ENCODE results near the gene PNKP.
A peak's percentile ranks its signal among the peaks of the same experiment; 100 is the strongest.

Gene PNKP

DNA sequence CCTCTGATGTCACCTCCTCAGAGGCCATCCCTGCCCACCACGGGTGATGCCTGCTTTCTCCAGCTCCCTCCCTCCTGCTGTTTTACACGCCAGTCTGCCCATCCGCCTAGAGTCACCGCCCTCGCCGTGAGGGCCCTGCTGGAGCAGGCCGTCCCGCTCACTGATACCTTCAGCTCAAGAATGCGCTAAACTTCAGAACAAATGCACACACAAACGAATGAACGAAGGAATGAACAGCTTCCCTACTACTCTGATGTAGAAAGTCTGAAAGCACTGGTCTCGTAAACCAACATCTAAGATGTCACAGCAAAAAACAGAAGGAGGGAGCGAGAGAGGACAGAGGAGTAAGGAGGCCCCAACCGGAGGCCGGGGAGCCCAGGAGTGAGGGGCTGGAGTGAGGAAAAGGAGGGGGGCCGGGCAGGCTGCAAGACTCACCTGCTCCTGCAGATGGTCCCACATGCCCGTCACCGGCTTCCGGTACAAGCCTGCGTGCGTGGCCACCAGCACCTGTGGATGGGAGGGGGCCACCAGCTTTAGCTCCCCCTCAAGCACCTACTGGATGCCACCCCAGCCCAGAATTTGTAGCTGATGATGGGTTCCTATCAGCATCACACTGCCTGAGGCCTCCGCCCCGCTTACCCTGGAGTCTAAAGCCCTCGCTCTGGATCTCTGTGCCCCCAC lies 4.0 kb downstream of the PNKP start (continued):
- TF ChIP-seq ZNF146 (tag by site-specific recombination; IDR thresholded peaks at IDR 0.05) (no peak), OSR2 (tag by site-specific recombination; IDR thresholded peaks at IDR 0.05) (no peak), ZEB2 (tag by site-specific recombination; IDR thresholded peaks at IDR 0.05) (no peak), ZNF248 (tag by site-specific recombination; IDR thresholded peaks at IDR 0.05) (no peak), ZNF133 (tag by site-specific recombination; IDR thresholded peaks at IDR 0.05) (no peak), ZNF521 (tag by site-specific recombination; IDR thresholded peaks at IDR 0.05) (no peak), ZNF658 (tag by site-specific recombination; IDR thresholded peaks at IDR 0.05) (no peak), ZNF76 (tag by site-specific recombination; IDR thresholded peaks at IDR 0.05; ENCODE audit: borderline replicate concordance, low read depth) (no peak), ZNF404 (tag by site-specific recombination; IDR thresholded peaks at IDR 0.05) (no peak), ZNF560 (tag by site-specific recombination; IDR thresholded peaks at IDR 0.05; ENCODE audit: borderline replicate concordance) (no peak), ZNF132 (tag by site-specific recombination; IDR thresholded peaks at IDR 0.05; ENCODE audit: borderline replicate concordance) (no peak), ZIC2 (tag by site-specific recombination; IDR thresholded peaks at IDR 0.05) (peak; percentile 76), ZBTB7A (tag by site-specific recombination; IDR thresholded peaks at IDR 0.05; ENCODE audit: low read depth) (no peak), ZNF530 (tag by site-specific recombination; IDR thresholded peaks at IDR 0.05; ENCODE audit: low read depth) (no peak), ZFP69B (tag by site-specific recombination; IDR thresholded peaks at IDR 0.05) (no peak), ZNF433 (tag by site-specific recombination; IDR thresholded peaks at IDR 0.05; ENCODE audit: low read depth) (no peak), ZNF623 (tag by site-specific recombination; IDR thresholded peaks at IDR 0.05) (no peak), TRIM28 (IDR thresholded peaks at IDR 0.05; ENCODE audit: borderline replicate concordance, low read length) (no peak), KLF10 (tag by site-specific recombination; IDR thresholded peaks at IDR 0.05) (no peak), ZNF777 (tag by site-specific recombination; IDR thresholded peaks at IDR 0.05; ENCODE audit: borderline replicate concordance) (no peak), ZNF157 (tag by site-specific recombination; IDR thresholded peaks at IDR 0.05) (no peak), ZNF292 (tag by site-specific recombination; IDR thresholded peaks at IDR 0.05; ENCODE audit: borderline replicate concordance, low read depth) (no peak), REPIN1 (tag by site-specific recombination; IDR thresholded peaks at IDR 0.05; ENCODE audit: low read depth) (no peak), ZFP3 (tag by site-specific recombination; IDR thresholded peaks at IDR 0.05; ENCODE audit: low read depth) (no peak)
- TF ChIP-seq, protein P1, sequence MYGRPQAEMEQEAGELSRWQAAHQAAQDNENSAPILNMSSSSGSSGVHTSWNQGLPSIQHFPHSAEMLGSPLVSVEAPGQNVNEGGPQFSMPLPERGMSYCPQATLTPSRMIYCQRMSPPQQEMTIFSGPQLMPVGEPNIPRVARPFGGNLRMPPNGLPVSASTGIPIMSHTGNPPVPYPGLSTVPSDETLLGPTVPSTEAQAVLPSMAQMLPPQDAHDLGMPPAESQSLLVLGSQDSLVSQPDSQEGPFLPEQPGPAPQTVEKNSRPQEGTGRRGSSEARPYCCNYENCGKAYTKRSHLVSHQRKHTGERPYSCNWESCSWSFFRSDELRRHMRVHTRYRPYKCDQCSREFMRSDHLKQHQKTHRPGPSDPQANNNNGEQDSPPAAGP (tag by site-specific recombination; IDR thresholded peaks at IDR 0.05) = 0 out of 2 replicates have a peak, but pooled peaks have one; percentile 24
- TF ChIP-seq, protein P2, sequence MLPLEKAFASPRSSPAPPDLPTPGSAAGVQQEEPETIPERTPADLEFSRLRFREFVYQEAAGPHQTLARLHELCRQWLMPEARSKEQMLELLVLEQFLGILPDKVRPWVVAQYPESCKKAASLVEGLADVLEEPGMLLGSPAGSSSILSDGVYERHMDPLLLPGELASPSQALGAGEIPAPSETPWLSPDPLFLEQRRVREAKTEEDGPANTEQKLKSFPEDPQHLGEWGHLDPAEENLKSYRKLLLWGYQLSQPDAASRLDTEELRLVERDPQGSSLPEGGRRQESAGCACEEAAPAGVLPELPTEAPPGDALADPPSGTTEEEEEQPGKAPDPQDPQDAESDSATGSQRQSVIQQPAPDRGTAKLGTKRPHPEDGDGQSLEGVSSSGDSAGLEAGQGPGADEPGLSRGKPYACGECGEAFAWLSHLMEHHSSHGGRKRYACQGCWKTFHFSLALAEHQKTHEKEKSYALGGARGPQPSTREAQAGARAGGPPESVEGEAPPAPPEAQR (tag by site-specific recombination; IDR thresholded peaks at IDR 0.05) = no peak
- TF ChIP-seq, protein P3, sequence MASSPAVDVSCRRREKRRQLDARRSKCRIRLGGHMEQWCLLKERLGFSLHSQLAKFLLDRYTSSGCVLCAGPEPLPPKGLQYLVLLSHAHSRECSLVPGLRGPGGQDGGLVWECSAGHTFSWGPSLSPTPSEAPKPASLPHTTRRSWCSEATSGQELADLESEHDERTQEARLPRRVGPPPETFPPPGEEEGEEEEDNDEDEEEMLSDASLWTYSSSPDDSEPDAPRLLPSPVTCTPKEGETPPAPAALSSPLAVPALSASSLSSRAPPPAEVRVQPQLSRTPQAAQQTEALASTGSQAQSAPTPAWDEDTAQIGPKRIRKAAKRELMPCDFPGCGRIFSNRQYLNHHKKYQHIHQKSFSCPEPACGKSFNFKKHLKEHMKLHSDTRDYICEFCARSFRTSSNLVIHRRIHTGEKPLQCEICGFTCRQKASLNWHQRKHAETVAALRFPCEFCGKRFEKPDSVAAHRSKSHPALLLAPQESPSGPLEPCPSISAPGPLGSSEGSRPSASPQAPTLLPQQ (tag by site-specific recombination; IDR thresholded peaks at IDR 0.05) = no peak; the same call in 1 of the 2 replicates
- TF ChIP-seq, protein P4, sequence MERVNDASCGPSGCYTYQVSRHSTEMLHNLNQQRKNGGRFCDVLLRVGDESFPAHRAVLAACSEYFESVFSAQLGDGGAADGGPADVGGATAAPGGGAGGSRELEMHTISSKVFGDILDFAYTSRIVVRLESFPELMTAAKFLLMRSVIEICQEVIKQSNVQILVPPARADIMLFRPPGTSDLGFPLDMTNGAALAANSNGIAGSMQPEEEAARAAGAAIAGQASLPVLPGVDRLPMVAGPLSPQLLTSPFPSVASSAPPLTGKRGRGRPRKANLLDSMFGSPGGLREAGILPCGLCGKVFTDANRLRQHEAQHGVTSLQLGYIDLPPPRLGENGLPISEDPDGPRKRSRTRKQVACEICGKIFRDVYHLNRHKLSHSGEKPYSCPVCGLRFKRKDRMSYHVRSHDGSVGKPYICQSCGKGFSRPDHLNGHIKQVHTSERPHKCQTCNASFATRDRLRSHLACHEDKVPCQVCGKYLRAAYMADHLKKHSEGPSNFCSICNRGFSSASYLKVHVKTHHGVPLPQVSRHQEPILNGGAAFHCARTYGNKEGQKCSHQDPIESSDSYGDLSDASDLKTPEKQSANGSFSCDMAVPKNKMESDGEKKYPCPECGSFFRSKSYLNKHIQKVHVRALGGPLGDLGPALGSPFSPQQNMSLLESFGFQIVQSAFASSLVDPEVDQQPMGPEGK (tag by site-specific recombination; IDR thresholded peaks at IDR 0.05) = peak; percentile 31; the same call in 1 of the 2 replicates
- TF ChIP-seq, protein P5, sequence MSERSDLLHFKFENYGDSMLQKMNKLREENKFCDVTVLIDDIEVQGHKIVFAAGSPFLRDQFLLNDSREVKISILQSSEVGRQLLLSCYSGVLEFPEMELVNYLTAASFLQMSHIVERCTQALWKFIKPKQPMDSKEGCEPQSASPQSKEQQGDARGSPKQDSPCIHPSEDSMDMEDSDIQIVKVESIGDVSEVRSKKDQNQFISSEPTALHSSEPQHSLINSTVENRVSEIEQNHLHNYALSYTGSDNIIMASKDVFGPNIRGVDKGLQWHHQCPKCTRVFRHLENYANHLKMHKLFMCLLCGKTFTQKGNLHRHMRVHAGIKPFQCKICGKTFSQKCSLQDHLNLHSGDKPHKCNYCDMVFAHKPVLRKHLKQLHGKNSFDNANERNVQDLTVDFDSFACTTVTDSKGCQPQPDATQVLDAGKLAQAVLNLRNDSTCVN (tag by site-specific recombination; optimal IDR thresholded peaks at IDR 0.05) = no peak
- TF ChIP-seq, protein P6, sequence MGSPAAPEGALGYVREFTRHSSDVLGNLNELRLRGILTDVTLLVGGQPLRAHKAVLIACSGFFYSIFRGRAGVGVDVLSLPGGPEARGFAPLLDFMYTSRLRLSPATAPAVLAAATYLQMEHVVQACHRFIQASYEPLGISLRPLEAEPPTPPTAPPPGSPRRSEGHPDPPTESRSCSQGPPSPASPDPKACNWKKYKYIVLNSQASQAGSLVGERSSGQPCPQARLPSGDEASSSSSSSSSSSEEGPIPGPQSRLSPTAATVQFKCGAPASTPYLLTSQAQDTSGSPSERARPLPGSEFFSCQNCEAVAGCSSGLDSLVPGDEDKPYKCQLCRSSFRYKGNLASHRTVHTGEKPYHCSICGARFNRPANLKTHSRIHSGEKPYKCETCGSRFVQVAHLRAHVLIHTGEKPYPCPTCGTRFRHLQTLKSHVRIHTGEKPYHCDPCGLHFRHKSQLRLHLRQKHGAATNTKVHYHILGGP (tag by site-specific recombination; IDR thresholded peaks at IDR 0.05) = no peak

All from HEK293 (cell line).